GM19238 (cell line): Measurements from ENCODE around the gene KLK5.
"Not testable (repeated sequence)": the region's sequence is repeated elsewhere in the genome, so short reads cannot be mapped to it uniquely, and the experiment has no call there.

ENCODE experiments used
- DNase-seq: peaks from one replicate; pipeline ENCODE4 v3.0.0; 2011; ENCODE audit warnings: low spot score; ENCODE audit not compliant: insufficient read length

The KLK5 gene

GRCh38 chr19:50952910-50953309, at the start of gene KLK5:
TSS of gene KLK5 (minus strand) at chr19:50953038. CDS start at chr19:50952657, 381 bp downstream.
- no peak for DNase-seq

- no peak for DNase-seq
Observed at GRCh38 chr19:51002089-51002532, 49.3 kb upstream of the KLK5 start.

DNA sequence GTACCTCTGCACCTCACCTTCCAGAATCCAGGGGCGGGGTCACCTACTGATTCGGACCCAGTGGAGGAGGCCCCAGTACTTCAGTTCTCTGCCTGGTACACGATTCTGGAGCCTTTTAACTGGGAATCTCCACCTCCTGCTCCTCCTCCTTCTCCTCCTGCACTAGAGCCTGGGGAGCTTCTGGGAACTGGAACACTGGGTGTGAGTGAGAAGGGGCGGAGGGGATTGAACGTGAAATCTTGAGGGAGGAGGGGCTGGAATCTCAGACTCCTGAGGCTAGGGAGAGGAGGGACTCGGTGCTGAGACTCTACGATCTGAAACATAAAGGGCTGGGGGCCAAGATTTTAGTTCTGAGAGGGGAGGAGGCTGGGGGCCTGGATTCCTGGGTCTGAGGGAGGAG, 48.7 kb upstream of the KLK5 start, which contains the start of gene KLK8:
Gene KLK8 (minus strand): TSS at position 90 of the 400 bp plus-strand sequence. CDS start 437 bp downstream, outside the sequence.
- DNase-seq = no peak

DNA sequence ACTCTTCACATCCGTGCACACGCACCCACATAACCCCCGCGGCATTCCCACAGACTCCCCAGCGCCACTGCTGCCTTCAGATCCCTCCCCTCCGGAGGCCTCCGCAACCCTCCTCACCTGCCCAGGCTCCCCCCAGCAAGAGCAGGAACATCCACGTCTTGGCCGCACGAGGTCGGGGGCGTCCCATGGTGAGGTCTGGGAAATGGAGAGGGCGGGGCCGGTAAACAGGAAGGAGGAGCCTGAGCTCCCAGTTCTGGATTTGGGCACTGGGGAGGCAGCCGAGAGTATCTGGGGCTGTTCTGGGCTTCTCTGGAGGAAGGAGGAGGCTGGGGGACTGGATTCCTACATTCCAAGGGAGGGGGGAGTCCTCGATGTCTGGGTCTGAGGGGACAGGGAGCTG, 48.1 kb upstream of the KLK5 start:
- no peak for DNase-seq

GRCh38 chr19:51000426-51000825, 47.6 kb upstream of the KLK5 start:
- DNase-seq = no peak

DNA sequence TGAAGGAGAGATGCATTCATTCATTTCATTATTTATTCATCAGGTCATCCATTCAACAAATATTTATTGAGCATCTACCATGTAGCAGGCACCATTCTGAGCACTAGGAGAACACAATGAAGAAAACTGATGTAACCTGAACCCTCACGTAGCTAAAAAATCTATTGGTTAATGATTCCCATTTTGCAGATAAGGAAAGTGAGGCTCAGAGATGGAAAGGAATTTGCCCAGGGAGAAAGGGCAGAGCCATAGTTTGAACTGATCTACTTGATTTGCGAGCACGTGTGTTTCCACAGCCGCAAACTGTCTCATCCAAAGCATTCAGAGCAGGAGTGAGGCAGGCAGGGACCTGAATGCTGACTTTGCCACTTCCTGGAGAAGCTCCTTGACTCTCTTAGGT, 45.8 kb upstream of the KLK5 start:
- DNase-seq = no peak

- DNase-seq = no peak
Observed at GRCh38 chr19:50998061-50998460, 45.2 kb upstream of the KLK5 start.

DNA sequence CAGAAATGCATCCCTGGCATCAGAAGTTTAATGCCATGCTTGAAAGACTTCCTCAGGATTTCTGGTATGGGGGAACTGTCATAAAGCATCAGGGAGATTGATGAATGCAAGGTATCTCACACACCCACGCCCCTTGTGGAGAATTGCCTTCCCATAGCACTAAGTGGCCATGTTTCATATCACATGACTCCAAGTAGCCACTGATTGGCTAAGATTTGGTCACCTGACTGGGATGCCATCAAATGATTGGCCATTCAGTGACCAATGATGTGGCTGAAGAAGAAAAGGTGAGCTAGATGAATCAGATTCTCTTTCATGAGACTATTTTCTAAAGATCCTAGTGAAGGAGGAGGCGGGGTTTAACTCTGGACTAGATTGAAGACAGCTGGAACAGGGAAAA, 41.3 kb upstream of the KLK5 start:
- no peak for DNase-seq

GRCh38 chr19:50992666-50993035, 39.8 kb upstream of the KLK5 start:
- no peak for DNase-seq

DNA sequence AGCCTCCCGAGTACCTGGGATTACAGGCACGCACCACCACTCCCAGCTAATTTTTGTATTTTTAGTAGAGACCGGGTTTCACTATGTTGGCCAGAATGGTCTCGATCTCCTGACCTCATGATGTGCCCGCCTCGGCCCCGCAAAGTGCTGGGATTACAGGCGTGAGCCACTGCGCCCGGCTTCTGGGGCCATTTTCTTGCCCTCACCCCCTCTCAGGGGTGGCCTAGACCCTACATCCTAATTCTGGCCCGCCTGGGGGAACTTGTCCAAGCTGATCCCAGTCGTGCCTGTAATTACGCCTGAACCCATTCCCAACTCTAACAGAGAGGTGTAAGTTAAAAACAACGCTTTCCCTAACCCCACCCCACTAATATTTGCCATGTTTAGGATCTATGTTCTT, 31.6 kb upstream of the KLK5 start:
- DNase-seq = not testable (repeated sequence)

DNA sequence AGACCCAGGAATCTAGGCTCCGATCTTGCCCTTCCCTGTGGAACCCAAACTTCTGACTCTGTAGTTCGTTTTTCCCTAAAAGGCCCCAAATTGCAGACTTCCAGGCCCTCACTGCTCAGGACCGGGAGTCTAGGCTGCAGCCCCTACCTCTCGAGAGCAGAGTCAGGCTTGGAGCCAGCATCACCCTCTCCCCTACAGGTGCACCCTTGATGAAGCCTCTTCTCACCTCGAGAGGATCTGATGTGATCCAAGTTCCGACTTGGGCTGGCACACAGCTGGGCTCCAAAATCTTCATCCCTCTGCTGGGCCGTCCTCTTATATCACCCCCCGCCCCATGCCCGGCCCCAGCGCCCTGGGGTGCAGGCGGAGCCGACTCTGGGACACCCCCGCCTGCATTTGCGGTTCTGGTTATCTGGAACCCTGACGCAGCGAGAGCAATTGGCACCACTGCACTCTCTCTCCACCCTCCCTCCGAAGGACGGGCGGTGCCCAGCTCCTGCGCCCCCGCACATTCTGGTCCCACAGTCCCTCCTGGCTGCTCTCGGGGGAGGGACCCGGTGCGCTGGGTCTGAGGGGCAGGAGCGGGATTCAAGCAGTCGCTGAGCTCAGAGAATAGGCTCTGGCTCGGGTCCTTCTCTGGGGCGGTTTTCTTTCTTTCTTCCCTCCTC, 30.9 kb upstream of the KLK5 start, which contains the start of gene KLK7:
Gene KLK7 (minus strand): TSS at position 293 of the 668 bp plus-strand sequence. CDS start 1,518 bp downstream, outside the sequence.
- DNase-seq = no peak

GRCh38 chr19:50982186-50982585, 29.3 kb upstream of the KLK5 start:
- DNase-seq = no peak

GRCh38 chr19:50981587-50982146, 28.8 kb upstream of the KLK5 start:
- no peak for DNase-seq

GRCh38 chr19:50980208-50980607, 27.4 kb upstream of the KLK5 start:
- no peak for DNase-seq

DNA sequence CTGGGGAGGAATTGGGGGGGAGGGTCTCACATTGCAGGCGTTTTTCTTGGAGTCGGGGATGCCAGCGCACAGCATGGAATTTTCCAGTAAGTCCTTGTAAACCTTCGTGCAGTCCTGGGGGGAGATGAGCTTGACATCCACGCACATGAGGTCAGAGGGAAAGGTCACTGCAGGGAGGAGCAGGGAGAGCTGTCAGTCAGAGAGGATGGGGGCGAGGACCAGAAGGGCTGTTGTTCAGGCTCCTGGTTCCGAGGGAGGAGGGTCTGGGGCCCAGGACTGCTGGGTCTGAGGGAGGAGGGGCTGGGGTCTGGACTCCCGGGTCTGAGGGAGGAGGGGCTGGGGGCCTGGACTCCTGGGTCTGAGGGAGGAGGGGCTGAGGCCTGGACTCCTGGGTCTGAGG, 26.9 kb upstream of the KLK5 start:
- DNase-seq = no peak

DNA sequence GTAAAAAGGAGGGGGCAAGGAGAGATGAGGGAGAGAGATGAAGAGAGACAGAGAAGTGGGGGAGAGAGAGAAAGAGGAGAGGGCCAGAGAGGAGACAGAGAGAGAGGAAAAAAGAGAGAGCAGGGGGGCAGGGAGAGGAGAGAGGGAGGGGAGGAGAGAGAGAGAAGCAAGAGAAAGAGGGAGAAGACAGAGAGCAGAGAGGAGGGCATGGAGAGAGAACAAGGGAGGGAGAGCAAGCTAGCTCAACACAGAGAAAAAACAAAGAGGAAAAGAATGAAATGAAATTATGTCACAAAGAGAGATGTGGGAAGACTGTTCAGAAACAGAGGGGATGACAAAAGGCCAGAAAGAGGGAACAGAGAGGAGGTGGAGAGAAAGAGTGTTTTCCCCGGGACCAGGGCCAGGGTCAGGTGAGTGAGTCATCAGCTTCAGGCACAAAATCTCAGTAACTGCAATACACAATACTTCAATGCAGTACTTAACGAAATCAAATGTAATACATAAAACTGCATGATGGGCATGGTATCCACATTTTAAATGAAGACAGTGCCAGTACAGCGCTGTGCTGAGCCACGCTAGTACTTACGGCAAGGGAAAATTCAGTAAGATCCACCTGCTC, 26.0 kb upstream of the KLK5 start:
- no peak for DNase-seq

GRCh38 chr19:50977626-50978025, 24.8 kb upstream of the KLK5 start:
- DNase-seq = no peak

GRCh38 chr19:50975766-50976165, 22.9 kb upstream of the KLK5 start:
- no peak for DNase-seq

- no peak for DNase-seq
Observed at GRCh38 chr19:50974702-50975556, 22.1 kb upstream of the KLK5 start.

- no peak for DNase-seq
Observed at GRCh38 chr19:50972795-50973376, 20.0 kb upstream of the KLK5 start.

- DNase-seq = not testable (repeated sequence)
Observed at GRCh38 chr19:50969810-50970209, 17.0 kb upstream of the KLK5 start.
